GM19324 (cell line): Measurements from ENCODE around the gene SCRN2.

Experiments
- ATAC-seq: cut with Tn5 transposase; IDR thresholded peaks from one replicate; pipeline ENCODE4 v1.9.1; 2021; ENCODE audit warnings: mild to moderate bottlenecking, moderate library complexity; ENCODE audit not compliant: unreplicated experiment, low FRiP score

SCRN2 gene

GRCh38 chr17:47872019-47872650 lies 31.1 kb upstream of the SCRN2 start:
- no peak for ATAC-seq

- no peak for ATAC-seq
These were observed 30.0 kb upstream of the SCRN2 start for GRCh38 chr17:47871048-47871447.

- no peak for ATAC-seq
These were observed 29.0 kb upstream of the SCRN2 start for GRCh38 chr17:47870056-47870455.

GRCh38 chr17:47869114-47869513 lies 28.0 kb upstream of the SCRN2 start:
- ATAC-seq = no peak

- no peak for ATAC-seq
These were observed 26.9 kb upstream of the SCRN2 start for GRCh38 chr17:47867813-47868533.

GRCh38 chr17:47866941-47867340 lies 25.9 kb upstream of the SCRN2 start:
- no peak for ATAC-seq

GRCh38 chr17:47864791-47865216 lies 23.7 kb upstream of the SCRN2 start:
- no peak for ATAC-seq

- no peak for ATAC-seq
These were observed 21.8 kb upstream of the SCRN2 start for GRCh38 chr17:47862621-47863440.

- no peak for ATAC-seq
These were observed 19.3 kb upstream of the SCRN2 start for GRCh38 chr17:47860386-47860785.

- no peak for ATAC-seq
These were observed 16.7 kb upstream of the SCRN2 start for GRCh38 chr17:47857551-47858455.

- no peak for ATAC-seq
These were observed 15.8 kb upstream of the SCRN2 start for GRCh38 chr17:47856830-47857229.

- no peak for ATAC-seq
These were observed 14.7 kb upstream of the SCRN2 start for GRCh38 chr17:47855737-47856136.

- no peak for ATAC-seq
These were observed 12.5 kb upstream of the SCRN2 start for GRCh38 chr17:47853616-47854015.

- no peak for ATAC-seq
These were observed 11.3 kb upstream of the SCRN2 start for GRCh38 chr17:47852113-47852949.

- no peak for ATAC-seq
These were observed 10.7 kb upstream of the SCRN2 start for GRCh38 chr17:47851764-47852112.

- no peak for ATAC-seq
These were observed 9.9 kb upstream of the SCRN2 start, which contains the start of gene SP6 for GRCh38 chr17:47850692-47851573. SP6 (minus strand) TSS chr17:47851163; CDS start chr17:47848429, 2,734 bp downstream.

- no peak for ATAC-seq
These were observed 9.3 kb upstream of the SCRN2 start for GRCh38 chr17:47850373-47850691.

- ATAC-seq = no peak
These were observed 7.1 kb upstream of the SCRN2 start for GRCh38 chr17:47848198-47848513.
